MCF 10A (cell line): Measurements from ENCODE around the gene ANKRD34B. TPM values are rescaled to one million over a fixed set of nuclear protein-coding genes. Genes with fewer than 3 reads are reported as not detected.

Source experiments
- BruUV-seq: library from RNA; stranded (reverse); fragments of 400-500 nt; replicated peaks from 2 replicates; lab custom pipeline; 2021; lab: Mats Ljungman, UMichigan
- CTCF ChIA-PET: fragments of 300-600 bp; sonication (Branson Sonifier 250); formaldehyde crosslinking; extraction: SDS; loops from one replicate; lab custom pipeline; 2021; ENCODE audit warnings: antibody characterized with exemption, inconsistent platforms; lab: Yijun Ruan, JAX
- POLR2A ChIA-PET: fragments of 300-600, 350-650 bp; sonication (Branson Sonifier 250); formaldehyde crosslinking; extraction: SDS; loops from one replicate; lab custom pipeline; 2020; ENCODE audit warnings: antibody characterized with exemption, inconsistent platforms; lab: Yijun Ruan, JAX
- DNase-seq: peaks from one replicate; pipeline ENCODE4 v3.0.0-alpha.2; 2018; ENCODE audit not compliant: unreplicated experiment
- H3K27ac Mint-ChIP-seq: one replicate; pipeline ENCODE4 v1.8.0; 2022; ENCODE audit warnings: mild to moderate bottlenecking, low read depth, mixed read lengths; ENCODE audit not compliant: unreplicated experiment
- H3K27me3 Mint-ChIP-seq: one replicate; pipeline ENCODE4 v1.8.0; 2022; ENCODE audit warnings: mixed read lengths; ENCODE audit not compliant: insufficient read depth, unreplicated experiment
- H3K36me3 Mint-ChIP-seq: one replicate; pipeline ENCODE4 v1.8.0; 2022; ENCODE audit warnings: mild to moderate bottlenecking, moderate library complexity, mixed read lengths; ENCODE audit not compliant: insufficient read depth, unreplicated experiment
- H3K4me1 Mint-ChIP-seq: one replicate; pipeline ENCODE4 v1.8.0; 2022; ENCODE audit warnings: mixed read lengths; ENCODE audit not compliant: insufficient read depth, unreplicated experiment
- H3K4me3 Mint-ChIP-seq: one replicate; pipeline ENCODE4 v1.8.0; 2022; ENCODE audit warnings: mild to moderate bottlenecking, moderate library complexity, mixed read lengths; ENCODE audit not compliant: unreplicated experiment
- H3K9me3 Mint-ChIP-seq: one replicate; pipeline ENCODE4 v1.8.0; 2022; ENCODE audit warnings: mixed read lengths; ENCODE audit not compliant: unreplicated experiment
- intact Hi-C: fragments of 100-400 bp; cut with micrococcal nuclease; formaldehyde crosslinking; loops from 2 replicates; pipeline ENCODE4 v1.14.1; 2022
- total RNA-seq: library from RNA; stranded (reverse); gene quantifications from 2 replicates; pipeline ENCODE4 v1.2.3, GENCODE V29; 2022
- TF ChIP-seq, protein P1 (sequence below): fragments of 200-600 bp; IDR thresholded peaks from one replicate; pipeline ENCODE4 v1.8.0; 2022; ENCODE audit warnings: antibody characterized with exemption, mild to moderate bottlenecking; ENCODE audit not compliant: unreplicated experiment

ANKRD34B gene
- total RNA-seq, 1 experiment from 2014 or later, result not detected

DNA sequence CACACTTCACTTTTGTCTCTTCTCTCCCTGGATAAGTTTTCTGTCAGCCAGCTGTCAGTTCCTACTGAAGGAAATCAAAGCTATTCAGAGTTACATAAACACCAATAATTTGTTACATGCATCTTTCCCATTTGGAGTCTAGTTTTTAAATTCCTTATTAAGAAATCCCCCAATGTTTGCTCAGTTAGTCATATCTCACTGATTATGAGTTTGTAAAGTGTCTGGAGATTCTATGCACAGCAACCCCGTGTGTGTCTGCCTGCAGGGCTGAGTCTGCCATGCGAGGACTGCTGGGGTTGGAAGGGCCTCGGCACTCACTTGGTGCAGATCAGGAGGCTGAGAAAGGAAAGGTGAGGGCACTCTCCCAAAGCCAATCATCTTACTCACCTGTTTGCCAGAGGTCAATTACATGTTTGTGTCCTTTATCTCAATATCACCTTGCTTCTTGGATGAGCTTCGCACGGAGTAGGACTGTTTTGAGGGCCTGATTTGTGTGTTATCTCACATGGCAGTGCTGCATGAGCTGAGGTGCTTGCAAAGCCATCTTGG, 3.3 kb downstream of the ANKRD34B start:
- peaks cover 36% of the 10 kb centered on the region for H3K27me3 Mint-ChIP-seq
- ChIA-PET CTCF (interaction anchor here (0.5 to 0.6 kb wide), 2 partner anchors 277 to 821 kb away, joined by 3 read pairs; no protein-coding TSS in a partner anchor), POLR2A (interaction anchor here (0.6 kb wide), 1 partner anchor 9 kb away, joined by 3 read pairs; no protein-coding TSS in a partner anchor)
- DNase-seq, result no peak
- H3K4me1 Mint-ChIP-seq, result no peaks in the 10 kb centered on the region
- H3K27ac Mint-ChIP-seq, result no peak overlapping the region
- intact Hi-C loops, result no loop called here
- no peak overlapping the region for H3K4me3 Mint-ChIP-seq
- no peaks in the 10 kb centered on the region for H3K36me3 Mint-ChIP-seq
- no peaks in the 10 kb centered on the region for H3K9me3 Mint-ChIP-seq
- no TSS peak for BruUV-seq
- TF ChIP-seq, protein P1, sequence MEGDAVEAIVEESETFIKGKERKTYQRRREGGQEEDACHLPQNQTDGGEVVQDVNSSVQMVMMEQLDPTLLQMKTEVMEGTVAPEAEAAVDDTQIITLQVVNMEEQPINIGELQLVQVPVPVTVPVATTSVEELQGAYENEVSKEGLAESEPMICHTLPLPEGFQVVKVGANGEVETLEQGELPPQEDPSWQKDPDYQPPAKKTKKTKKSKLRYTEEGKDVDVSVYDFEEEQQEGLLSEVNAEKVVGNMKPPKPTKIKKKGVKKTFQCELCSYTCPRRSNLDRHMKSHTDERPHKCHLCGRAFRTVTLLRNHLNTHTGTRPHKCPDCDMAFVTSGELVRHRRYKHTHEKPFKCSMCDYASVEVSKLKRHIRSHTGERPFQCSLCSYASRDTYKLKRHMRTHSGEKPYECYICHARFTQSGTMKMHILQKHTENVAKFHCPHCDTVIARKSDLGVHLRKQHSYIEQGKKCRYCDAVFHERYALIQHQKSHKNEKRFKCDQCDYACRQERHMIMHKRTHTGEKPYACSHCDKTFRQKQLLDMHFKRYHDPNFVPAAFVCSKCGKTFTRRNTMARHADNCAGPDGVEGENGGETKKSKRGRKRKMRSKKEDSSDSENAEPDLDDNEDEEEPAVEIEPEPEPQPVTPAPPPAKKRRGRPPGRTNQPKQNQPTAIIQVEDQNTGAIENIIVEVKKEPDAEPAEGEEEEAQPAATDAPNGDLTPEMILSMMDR, result no peak

DNA sequence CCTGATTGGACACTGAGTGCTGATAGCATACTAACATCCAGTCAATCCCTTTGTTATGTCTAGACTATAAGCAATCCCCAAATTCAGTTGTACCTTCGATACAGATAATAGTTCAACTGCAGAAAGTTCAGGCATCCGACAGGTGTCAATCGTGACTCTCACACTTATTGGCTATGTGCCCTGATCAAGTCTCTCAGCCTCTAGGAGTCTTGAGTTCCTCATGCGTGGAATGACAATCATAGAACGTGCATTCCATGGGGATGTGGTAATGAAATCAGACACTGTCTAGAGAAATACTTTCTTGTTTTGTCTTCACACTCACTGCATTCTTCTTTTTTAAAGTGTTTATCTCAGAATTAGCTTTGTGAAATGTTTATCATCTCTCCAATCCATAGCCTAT, 4.8 kb downstream of the ANKRD34B start:
- H3K27ac Mint-ChIP-seq, result no peak overlapping the region
- intact Hi-C loops, result no loop called here
- H3K27me3 Mint-ChIP-seq, result peaks cover 46% of the 10 kb centered on the region
- no peaks in the 10 kb centered on the region for H3K4me1 Mint-ChIP-seq
- BruUV-seq, result no TSS peak
- no peaks in the 10 kb centered on the region for H3K36me3 Mint-ChIP-seq
- H3K4me3 Mint-ChIP-seq, result no peak overlapping the region
- DNase-seq, result no peak
- H3K9me3 Mint-ChIP-seq, result no peaks in the 10 kb centered on the region
- ChIA-PET CTCF (no interaction called here), POLR2A (no interaction called here)
- TF ChIP-seq, protein P1, result no peak

DNA sequence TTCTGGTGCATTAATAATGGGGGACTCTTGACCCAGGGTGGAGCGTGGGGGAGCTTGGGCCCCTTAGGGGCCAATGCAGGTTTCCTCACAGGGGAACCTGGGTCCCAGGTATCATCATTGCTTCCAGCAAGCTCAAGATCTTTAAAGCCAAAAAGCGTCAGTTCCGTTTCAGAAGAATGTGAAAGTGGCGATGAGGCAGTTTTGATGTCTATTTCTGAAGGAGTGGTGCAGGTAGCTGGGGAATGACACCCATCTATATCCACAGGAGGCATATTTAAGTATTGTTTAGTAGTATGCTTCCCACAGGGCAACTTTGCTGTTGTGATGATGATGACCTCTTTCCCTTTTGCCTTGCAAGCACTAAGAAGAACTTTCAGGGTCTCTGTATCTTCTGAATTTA, 10.8 kb downstream of the ANKRD34B start:
- ChIA-PET CTCF (interaction anchor here (1.1 kb wide), 1 partner anchor 9 kb away, joined by 3 read pairs; no protein-coding TSS in a partner anchor), POLR2A (no interaction called here)
- BruUV-seq, result no TSS peak
- H3K27ac Mint-ChIP-seq, result no peak overlapping the region
- DNase-seq, result no peak
- peaks cover 43% of the 10 kb centered on the region for H3K27me3 Mint-ChIP-seq
- H3K4me1 Mint-ChIP-seq, result no peaks in the 10 kb centered on the region
- no peaks in the 10 kb centered on the region for H3K36me3 Mint-ChIP-seq
- no peak overlapping the region for H3K4me3 Mint-ChIP-seq
- no peaks in the 10 kb centered on the region for H3K9me3 Mint-ChIP-seq
- intact Hi-C loops, result no loop called here
- TF ChIP-seq, protein P1, result no peak

DNA sequence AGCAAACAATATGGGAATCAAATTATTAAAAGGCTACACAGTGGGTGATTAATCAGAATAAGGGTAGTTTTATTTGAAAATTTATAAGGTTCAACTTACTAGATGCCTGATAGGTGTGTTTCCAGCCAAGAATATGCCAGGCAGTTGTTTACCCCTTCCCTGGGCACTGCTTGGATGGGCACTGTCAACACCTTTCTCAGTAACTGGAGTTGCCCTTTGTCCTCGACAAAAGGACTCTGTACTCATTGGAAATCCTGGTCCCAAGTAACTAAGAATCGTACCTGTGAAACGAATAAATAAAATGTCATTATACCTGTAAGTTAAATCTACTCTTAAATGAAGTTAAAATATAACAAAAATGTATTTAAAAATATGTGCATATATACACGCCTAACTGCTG, 15.0 kb downstream of the ANKRD34B start:
- intact Hi-C loops, result no loop called here

More for the DNA sequence above, 15.0 kb downstream of the ANKRD34B start:
- CTCF ChIA-PET, result no interaction called here
- no peak for DNase-seq
- TF ChIP-seq, protein P1, result no peak
- Mint-ChIP-seq H3K9me3 (no peaks in the 10 kb centered on the region), H3K36me3 (no peaks in the 10 kb centered on the region), H3K27ac (no peak overlapping the region), H3K4me3 (no peak overlapping the region), H3K4me1 (no peaks in the 10 kb centered on the region), H3K27me3 (peaks cover 22% of the 10 kb centered on the region)
- no TSS peak for BruUV-seq
- POLR2A ChIA-PET, result no interaction called here
